ENCODE measurements around the gene MOB3B.
A peak's percentile ranks its signal among the peaks of the same experiment; 100 is the strongest.

MOB3B gene

GRCh38 chr9:27528076-27528885, 1.3 kb downstream of the MOB3B start:
- peak overlapping the region; percentile 61 for H3K4me3 ChIP-seq (ENCODE audit: low read depth, low read length)
- TF ChIP-seq CTCF (IDR thresholded peaks at IDR 0.05; ENCODE audit: low read depth, low read length), result no peak

- no peak overlapping the region for H3K4me3 ChIP-seq (ENCODE audit: low read depth, low read length)
- TF ChIP-seq CTCF (IDR thresholded peaks at IDR 0.05; ENCODE audit: low read depth, low read length), result no peak
Observed at GRCh38 chr9:27527702-27528075, 1.9 kb downstream of the MOB3B start.

GRCh38 chr9:27524236-27524635, 5.4 kb downstream of the MOB3B start, which contains the start of gene IFNK:
Gene IFNK, plus strand, starts transcription at chr9:27524290. Its CDS starts 47 bp downstream, at chr9:27524337.
- TF ChIP-seq CTCF (IDR thresholded peaks at IDR 0.05; ENCODE audit: low read depth, low read length), result no peak
- no peak within 1 kb of the TSS for H3K4me3 ChIP-seq (ENCODE audit: low read depth, low read length)

- no peak overlapping the region for H3K4me3 ChIP-seq (ENCODE audit: low read depth, low read length)
- TF ChIP-seq CTCF (IDR thresholded peaks at IDR 0.05; ENCODE audit: low read depth, low read length), result no peak
Observed at GRCh38 chr9:27523141-27523540, 6.5 kb downstream of the MOB3B start.

- TF ChIP-seq CTCF (IDR thresholded peaks at IDR 0.05; ENCODE audit: low read depth, low read length), result no peak
- H3K4me3 ChIP-seq (ENCODE audit: low read depth, low read length), result no peak overlapping the region
Observed at GRCh38 chr9:27520986-27521385, 8.6 kb downstream of the MOB3B start.

- H3K4me3 ChIP-seq (ENCODE audit: low read depth, low read length), result no peak overlapping the region
- TF ChIP-seq CTCF (IDR thresholded peaks at IDR 0.05; ENCODE audit: low read depth, low read length), result no peak
Observed at GRCh38 chr9:27519466-27520465, 9.8 kb downstream of the MOB3B start.

Measured in WI38 (cell line).